Activated CD4-positive, alpha-beta T cell treated with anti-CD3 and anti-CD28 coated beads, Interleukin-2, amount 50 U/mL, for 24 hours (primary cell): ENCODE results near the gene COLEC12.

Experiments
- DNase-seq, 2 donors: peaks; one replicate each; pipeline ENCODE4 v3.0.0-alpha.2; 2020; ENCODE audit warnings: low read depth in 1 of 2, low spot score in 1 of 2

The COLEC12 gene

DNA sequence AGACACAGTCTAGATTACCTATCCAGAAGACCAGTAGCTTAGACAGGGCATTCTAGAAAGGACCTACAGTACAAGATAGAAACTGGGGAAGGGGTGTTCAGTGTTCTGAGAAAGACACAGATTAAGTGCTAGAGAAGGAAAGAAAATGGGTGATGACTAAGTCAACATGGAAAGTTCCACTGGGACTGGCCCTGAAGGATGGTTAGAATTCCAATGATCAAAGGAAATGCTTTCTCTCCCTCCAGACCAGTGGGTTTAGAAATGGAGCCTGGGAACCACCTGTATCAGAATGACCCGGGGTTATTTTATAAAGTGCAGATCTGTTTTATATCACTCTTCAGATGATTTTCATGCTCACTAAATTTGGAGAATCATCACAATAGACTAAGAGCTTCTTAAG lies 5.8 kb upstream of the COLEC12 start:
- no peak for DNase-seq

DNA sequence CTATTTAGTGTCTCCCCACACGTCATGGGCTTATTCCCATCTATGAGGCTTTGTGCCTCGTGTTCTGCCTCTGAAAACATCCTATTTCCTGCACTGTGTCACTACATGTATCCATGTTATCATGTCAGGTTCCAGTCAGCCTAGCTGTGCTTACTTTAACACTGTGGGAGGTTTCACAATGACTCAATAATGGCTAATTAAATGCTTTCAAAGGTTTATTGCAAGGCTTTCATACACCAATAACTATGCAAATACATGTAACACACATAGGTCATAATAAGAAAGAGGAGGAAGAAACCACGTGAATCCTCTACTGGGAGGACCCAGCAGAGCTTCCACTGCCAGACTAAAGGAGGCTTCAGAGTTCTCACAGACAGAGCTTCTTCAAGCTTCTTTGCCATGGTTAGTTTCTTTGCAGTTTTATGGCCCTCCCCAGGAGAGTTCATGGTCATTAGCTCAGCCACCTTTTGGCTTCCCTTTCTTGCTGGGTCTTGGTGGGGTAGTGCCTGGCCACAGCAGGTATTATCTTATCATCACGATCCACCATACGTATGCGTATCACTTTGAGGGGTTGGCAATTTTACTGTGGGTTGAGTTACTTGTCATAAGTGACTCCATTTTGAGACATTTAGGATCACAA lies 5.1 kb upstream of the COLEC12 start:
- no peak for DNase-seq

DNA sequence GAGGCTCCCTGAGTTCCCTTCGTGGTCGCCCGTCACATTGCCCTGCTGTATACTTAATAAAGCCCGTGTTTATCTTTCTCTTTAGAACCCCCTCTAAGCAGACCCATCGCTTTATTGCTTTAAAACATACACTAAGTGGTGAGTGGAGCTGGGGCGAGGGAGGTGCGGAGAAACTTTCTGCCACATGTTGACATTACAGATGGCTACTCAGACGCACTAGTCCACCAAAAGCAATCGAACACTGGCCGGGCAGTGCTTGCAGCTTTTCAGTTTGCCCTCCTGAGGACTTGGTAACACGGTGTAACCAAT lies 859 bp upstream of the COLEC12 start:
- DNase-seq, result no peak

DNA sequence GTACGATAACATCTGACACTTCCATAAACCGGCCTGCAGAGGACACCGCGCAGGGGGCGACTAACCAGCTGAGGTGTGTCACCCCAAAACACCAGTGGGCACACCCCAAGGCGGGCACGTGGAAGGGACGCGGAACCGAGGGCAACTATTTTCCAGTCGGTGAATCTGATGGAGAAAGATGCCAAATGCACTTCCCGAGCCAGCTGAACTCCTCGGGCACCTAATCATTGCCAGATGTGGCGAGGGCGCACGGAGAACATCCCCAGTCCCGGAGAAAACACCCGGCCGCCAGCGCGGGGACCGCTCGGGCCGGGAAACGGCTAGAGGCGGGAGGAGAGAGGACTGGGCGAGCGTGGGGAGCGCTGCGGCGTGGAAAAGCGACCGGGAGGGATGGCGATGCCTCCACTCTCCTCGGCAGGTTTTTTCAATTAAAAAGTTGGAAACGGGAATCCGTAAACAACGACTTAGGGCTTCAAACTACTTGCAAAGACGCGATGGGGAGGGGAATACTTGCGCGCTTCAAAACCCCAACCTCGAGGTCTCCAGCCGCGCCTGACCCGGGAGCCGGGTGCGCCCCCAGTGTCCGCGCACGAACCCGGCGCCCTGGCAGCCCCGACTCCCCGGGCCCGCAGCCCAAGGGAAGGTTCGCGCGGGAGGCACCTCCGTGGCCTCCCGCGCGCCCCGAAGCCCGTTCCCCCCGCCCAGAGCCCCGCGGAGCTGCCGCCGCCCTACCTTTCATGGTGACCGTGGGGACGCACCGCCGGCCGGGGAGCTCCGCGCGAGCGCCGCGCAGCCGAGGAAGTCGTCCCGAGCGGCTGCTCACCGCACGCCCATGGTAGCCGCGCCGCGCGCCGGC lies 497 bp downstream of the COLEC12 start:
- no peak for DNase-seq

DNA sequence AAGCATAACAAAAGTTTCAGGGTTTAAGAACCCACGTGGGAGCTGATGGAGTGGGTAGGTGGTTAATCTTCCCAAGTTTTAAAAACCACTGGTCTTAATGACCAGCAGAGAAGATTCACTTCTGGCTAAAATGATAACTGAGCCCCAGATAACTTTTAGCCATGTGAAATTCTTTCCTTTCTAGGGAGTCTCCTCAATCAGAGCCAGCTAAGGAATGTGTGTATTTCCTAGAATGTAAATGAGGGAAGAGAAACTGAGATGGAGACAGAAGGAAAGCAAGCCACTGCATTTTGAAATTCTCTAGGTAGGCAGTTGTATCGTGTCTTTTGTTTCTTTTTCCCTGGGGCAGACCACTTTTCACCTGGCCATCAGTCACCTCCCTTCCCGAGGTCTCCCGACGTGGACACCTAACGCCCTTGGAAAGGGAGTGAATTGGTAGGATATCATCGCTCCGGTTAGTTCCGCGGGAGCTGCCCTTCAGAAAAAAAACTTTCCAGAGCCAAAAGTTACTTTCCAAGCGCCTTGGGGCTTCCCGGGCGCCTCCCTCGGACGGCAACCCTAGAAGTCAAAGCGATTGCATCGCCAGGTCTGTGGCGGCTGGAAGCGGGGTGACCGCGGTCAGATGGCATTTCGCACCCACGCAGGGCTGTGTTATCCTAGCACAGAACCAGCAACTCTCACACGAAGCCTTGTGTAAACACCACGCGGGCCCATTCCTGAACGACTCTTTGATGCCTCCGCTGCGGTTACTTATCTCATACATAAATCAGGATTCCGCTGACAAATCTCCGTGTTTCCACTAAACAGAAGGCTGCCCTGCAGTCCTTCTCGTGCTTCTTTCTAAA lies 1.3 kb downstream of the COLEC12 start:
- no peak for DNase-seq

DNA sequence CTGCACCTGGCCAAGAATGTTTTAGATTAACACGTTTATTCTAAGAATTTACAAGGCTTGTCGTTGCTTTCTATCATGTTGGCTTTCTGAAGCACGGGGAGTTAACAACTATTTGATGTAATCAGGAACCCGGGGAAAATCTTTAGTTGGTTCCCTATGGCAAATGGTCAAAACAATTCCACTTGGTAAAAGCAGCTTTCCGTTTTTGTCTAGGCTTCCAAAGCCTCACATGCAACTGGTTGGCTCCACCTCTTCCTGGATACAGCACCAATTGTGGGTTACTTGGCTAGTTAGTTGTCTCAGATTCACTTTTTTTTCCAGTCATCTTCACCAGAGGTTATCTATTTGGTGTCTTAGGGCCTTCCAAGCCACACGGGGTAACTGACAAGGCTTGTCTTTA lies 2.8 kb downstream of the COLEC12 start:
- DNase-seq, result no peak

DNA sequence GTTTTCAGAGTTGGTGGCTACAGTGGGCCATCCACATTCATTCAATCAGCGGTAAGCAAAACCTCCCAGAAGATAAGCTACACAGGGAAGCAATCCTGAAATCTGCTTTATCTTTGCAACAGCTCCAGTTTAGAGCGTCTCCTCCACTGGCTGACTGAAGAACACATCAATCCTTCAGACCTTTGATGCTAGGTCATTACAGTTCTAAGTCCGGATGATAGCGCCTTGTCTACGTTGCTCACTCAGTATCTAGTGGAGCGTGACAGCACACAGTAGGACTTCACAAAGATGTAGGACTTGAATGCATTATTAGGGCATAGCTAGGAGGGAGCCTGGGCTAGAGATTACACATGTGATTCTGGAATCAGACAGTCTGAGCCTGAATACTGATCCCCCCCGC lies 5.0 kb downstream of the COLEC12 start:
- DNase-seq, result no peak

DNA sequence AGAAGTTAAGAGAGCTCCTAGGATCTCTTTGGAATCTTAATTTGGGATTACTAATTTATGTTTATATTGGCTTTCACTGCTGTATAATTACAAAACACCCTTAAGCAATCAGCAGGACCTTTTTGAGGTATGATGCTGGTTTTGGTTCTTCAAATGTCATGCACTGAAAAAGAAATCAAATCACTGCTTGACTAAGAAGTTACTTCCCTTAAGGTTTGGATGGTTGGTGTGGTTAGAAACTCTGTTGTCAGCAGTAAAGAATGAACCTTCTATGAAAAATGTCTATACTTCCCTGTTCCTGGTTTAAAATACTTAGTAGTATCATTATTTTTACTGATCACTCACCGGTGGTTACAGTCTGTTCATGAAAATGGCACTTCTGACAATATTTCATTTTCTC lies 5.5 kb downstream of the COLEC12 start:
- DNase-seq, result no peak

DNA sequence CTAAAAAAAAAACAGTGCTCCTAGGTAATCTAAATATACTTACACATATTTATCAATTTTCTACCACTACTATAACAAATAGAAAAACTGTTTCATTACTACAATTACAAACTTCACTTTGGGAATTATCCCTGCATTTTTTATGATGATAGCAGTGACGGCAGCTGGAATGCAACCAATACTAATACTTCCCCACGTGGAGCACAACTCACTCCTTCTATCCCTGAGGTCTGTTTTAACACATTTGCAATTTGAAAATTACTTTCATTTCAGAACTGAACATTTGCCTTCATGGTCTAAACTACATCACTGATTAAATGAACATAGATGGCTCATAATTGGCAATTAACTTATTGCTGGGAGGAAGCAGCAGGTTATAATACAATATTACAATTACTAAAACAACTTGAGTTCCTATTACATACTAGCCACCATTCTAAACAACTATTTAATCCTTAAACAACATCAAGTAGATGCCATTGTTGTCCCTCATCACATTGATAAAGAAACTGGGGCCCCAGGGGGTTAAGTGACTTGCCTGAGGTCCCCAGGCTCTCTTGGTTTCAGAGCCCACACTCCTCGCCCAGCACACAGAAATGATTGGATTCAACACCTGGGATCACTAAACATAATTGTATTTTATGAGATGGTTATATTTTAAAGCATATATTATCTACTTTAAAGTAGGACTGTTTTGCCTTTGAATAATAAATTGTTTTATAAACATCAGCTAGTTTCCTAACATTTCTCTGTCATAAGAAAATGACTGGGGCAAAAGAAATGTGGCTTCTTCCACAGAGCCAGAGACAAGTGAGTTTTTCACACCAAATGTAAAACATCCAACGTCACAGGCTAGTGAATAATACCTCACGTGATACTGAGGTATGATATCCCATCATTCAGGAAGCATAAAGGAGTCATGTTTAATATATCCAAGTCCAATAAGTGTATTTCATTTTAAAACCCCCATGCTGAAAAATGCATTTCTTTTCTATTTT lies 6.2 kb downstream of the COLEC12 start:
- no peak for DNase-seq

DNA sequence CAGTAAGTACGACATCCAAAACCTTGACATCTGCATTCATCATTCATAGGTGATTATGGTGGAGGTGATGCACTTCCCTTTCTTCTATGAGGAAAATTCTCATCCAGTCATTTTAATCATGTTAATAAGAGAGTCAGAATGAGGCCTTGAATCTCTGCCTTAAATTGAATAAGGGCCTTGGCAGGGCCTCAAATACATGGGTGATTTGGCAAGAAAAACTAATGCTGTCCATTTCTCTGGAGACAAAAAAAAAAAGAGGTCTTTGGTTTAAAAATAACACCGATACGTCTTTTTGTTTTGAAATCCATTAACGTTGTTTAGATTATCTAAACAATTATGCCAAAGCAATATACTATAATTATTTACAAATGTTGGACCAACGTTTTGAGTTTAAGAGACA lies 8.1 kb downstream of the COLEC12 start:
- no peak for DNase-seq

DNA sequence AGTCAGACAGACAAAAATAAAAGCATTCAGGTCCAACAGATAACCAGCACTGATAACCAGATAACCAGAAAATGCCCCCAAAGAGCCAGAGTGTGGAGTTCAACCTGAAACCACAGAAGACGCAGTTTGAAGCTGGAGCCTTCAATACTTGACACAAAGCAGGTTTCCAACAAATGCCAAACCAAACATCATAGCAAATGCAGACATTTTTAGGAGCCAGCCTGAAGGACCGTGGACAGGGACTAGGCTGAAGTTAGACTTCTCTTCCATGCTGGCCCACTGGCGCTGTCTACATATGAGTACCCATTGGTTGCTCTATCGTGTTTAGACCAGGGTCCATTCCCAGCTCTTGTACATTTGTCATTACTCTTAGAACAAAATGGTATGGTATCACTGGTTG lies 9.9 kb downstream of the COLEC12 start:
- DNase-seq, result no peak

DNA sequence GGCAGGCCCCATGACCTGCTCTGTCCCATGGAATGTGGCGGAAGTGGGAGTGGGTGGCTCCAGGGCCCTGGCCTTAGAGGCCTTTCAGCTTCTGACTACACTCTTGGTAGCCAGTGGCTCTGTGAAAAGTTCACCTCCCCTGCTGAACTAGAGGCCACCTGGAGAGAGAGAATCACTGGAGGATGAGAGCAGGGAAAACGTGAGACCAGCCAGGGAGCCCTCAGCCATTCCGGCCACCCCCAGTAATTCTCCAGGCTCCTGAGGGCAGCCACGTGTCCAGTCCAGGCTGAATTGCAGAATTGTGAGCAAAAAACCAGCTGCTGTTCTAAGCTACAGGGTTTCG lies 10.5 kb downstream of the COLEC12 start:
- DNase-seq, result no peak

DNA sequence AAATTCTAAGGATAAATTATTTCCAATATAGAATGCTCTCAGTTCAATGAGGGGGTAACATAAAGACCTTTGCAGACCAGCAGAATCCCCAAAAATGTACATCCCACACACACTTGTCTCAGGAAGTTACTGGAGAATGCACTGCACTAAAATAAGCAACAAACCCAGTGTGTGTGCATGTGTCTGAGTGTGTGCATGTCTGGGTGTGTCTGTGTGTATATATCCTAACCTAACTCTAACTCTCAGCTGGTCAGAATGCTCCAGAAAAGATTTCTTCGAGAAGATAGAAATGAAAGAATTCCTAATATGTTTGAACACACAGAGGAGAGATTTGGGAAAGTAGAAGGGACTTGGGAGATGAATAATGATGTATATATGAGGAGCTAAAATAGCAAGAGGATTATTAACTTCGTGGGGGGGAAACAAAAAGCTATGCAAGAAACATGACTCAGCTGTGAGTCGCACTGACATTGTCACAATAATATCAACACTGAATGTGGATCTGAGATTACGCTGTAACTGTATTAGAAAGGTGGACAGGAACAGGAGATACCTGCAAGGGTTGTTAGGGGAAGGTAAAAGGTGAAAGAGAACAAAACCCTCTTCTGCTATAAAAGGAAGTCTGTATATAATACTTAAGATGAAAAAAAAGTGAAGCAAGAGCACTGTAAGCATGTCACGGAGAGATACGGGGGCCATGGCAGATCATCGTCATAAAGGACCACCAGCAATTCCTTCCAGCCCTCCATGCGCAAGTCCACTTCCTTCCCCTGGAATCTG lies 11.1 kb downstream of the COLEC12 start:
- DNase-seq, result no peak

DNA sequence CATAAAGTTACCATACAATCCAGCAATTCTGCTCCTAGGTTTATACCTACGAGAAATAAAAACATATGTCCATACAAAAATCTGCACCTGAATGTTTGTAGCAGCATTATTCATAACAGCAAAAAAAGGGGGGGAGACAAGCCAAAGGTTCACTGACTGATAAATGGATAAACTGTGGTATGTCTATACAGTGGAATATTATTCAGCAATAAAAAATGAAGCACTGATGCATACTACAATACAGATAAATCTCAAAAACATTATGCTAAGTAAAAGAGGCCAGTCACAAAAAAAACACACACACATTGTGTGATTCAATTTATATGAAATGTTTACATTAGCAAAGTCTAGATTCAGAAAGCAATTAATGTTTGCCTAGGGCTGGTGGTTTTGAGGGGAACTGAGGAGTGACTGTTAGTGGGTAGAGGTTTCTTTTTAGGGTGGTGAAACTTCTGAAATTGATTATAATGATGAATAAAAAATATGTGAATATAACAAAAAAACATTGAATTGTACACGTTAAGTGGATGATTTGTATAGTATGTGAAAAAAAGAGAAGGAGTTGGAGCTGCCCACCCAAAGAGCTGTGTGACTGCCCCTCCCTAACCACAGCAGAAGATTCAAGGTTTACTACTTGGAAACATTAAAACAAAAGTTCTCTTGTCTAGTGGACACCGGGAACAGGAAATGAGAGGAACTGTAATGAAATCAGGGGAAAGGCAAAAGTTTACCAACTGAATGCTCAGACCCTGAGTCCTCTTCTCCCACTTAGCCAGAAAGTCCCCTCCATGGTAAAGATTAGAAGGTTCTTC lies 13.4 kb downstream of the COLEC12 start:
- DNase-seq, result no peak

DNA sequence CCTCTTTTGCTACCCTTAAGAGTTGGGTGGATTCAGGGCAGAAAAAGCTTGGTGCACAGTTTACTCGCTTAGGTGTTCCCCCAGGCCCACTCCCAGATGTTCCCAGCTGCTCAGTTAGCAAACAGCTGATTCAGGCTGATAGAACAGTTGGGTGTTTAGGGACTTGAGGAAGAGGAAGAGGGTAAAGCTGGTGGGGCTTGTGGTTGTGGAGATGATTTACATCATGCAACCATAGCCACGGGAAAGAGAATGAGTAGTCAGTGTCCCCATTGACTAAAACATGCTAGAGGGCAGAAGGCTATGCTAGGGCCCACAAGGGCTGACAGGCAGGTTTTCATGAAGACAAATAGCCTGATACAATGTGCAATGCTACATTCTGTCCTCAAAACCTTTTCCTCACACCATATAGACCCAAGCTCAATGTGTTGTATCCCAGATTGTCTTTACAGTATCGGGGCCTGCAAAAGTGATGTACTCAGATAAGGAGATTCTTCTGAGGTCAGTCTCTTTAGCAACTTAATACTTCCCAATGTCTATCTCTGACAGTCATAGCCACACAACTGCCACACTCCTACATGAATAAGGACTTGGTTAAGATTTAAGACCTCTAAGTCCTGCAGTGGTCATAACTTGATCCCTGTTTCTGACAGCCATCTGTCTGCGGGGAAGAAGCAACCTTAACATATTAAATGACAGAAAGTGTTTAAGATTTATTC lies 15.6 kb downstream of the COLEC12 start:
- DNase-seq, result no peak

DNA sequence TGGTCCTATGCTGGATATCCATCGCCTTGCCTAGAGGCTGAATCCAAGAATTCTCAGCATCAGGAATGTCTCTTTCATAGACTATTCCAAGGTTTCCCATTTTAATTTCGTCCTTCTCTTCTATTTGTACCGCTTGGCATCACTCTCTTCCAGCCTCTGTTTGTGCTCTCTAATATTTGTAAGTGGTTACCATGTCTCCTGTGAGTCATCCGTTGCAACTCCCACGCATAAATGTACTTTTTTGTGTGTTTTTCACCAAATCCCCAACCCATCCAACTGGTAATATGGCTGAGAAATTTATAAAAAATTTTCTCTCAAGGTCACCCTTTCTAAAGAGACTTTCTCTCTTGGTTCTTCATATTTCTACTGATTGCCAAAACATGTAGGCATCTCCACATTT lies 21.8 kb downstream of the COLEC12 start:
- no peak for DNase-seq

DNA sequence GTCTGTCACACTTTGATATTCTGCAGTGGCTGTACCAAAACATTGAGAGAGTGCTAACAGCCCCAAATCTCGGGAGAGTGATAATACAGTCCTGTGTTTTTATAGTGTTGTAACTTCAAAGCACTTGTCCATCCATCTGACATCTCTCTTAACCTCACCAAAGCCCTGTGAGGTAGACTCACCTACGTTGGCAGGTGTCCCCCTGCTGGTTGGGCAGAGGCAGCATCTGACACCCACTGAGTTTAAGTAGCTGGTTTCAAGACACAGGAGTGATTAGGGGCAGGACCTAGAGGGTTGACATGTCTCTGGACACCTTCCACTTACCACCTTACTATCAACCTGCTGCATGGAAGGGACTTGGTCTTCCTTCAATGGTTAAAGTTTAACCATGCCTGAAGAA lies 22.9 kb downstream of the COLEC12 start:
- no peak for DNase-seq

DNA sequence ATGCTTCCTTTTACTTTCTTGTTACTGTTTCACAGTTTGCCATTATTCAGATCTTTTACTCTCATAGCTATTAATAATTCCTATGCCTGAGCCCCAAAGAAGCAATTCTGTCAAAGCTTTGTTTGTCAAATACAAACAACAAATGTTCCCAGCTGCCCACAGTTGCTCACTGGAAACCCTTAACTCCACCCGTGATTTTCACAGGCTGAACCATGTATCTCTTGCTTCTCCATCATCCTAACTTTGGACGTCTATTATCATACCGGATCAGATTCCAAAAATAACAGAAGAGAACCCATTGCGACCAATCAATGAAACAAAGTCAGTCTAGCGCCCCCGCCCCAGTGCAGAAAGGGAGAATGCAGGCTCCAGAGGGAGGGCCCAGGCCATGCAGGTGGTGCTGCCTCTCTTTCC lies 24.2 kb downstream of the COLEC12 start:
- DNase-seq, result no peak
